ENCODE results near the gene CCDC141. TPM values are rescaled to one million over a fixed set of nuclear protein-coding genes. Genes with fewer than 3 reads are reported as not detected.

CCDC141 gene
- total and polyA plus RNA-seq, 3 donors from 2014 or later: 2.2 to 25.9 (median 17.8) TPM

DNA sequence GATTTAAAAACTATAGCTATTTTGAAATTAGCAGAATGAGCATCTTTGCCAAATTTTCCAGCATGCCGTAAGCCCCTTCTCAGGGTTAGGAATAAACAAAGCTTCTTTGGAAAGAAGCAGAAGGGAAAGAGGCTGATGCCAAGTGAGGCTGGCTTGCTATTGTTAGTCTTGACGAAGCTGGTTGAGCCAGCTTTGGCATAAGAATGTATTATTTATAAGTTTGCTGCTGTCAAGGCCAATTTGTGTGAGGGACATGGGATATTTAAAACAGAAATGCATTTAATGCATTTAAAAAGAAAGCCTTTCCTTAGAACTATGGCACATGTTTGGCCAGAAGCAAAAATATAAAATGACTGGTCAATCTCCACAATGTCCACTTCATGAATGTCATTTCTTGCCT is 190.2 kb downstream of the CCDC141 start:
- Histone ChIP-seq H3K27me3 (no peaks in the 10 kb centered on the region), H3K9me3 (no peaks in the 10 kb centered on the region), H3K27ac (no peak overlapping the region), H3K36me3 (ENCODE audit: low read depth, missing control alignments) (no peaks in the 10 kb centered on the region), H3K4me3 (no peak overlapping the region), H3K4me1 (no peaks in the 10 kb centered on the region)
- TF ChIP-seq POLR2A (IDR thresholded peaks at IDR 0.05) (no peak), CTCF (IDR thresholded peaks at IDR 0.05) (no peak)
- intact Hi-C loops (cut with DNase I; ENCODE audit: low total_unique reads): no loop called here
- no peak for DNase-seq
- 37 to 43% methylated on average over 2 of the region's 2 CpGs for WGBS, 2 donors

DNA sequence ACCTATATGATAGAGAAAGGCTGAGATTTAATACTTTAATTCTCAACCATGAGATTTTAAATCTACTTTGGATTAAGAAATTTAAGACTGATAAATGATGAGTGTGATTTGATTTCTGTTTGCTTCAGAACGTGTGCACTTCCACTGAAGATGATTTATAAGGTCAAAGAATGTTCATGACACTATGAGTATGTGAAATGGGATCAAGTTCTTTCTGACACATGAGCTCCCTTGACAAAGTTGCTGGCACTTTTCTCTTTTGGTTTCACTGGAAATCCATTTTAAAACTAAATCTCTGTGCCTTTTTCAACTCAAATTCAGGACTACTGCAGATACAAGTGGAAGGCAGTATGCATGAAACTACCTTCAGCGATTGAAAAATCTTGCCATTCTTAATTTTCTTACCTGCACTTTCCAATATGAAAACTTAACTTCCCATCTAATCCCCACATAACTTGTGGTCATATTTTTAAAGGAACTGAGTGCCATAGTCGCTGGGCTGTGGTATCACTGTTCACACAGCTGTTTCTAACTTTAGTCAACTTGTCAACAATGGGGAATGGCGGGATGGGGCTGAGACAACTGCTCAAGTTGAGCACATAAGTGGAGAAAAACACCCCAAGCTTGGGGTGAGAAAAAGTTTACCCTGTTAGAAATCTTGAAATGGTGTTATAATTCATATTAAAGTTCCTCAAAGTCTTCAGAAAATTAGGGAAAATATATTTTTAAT is 190.9 kb downstream of the CCDC141 start:
- Histone ChIP-seq H3K36me3 (ENCODE audit: low read depth, missing control alignments) (no peaks in the 10 kb centered on the region), H3K27ac (no peak overlapping the region), H3K9me3 (no peaks in the 10 kb centered on the region), H3K4me1 (no peaks in the 10 kb centered on the region), H3K4me3 (no peak overlapping the region), H3K27me3 (no peaks in the 10 kb centered on the region)
- WGBS, 2 donors: 82 to 87% methylated on average over 4 of the region's 4 CpGs
- no peak for DNase-seq
- intact Hi-C loops (cut with DNase I; ENCODE audit: low total_unique reads): no loop called here
- no peak for TF ChIP-seq POLR2A (IDR thresholded peaks at IDR 0.05)
- TF ChIP-seq CTCF (IDR thresholded peaks at IDR 0.05): no peak

GRCh38 chr2:178855151-178855550 is 194.8 kb downstream of the CCDC141 start:
- TF ChIP-seq POLR2A (IDR thresholded peaks at IDR 0.05): no peak
- no peak for TF ChIP-seq CTCF (IDR thresholded peaks at IDR 0.05)
- Histone ChIP-seq H3K27me3 (no peaks in the 10 kb centered on the region), H3K9me3 (no peaks in the 10 kb centered on the region), H3K27ac (no peak overlapping the region), H3K4me1 (no peaks in the 10 kb centered on the region), H3K36me3 (ENCODE audit: low read depth, missing control alignments) (no peaks in the 10 kb centered on the region), H3K4me3 (no peak overlapping the region)
- intact Hi-C loops (cut with DNase I; ENCODE audit: low total_unique reads): no loop called here
- no peak for DNase-seq

GRCh38 chr2:178848335-178848734 is 201.6 kb downstream of the CCDC141 start:
- H3K4me1 ChIP-seq: no peaks in the 10 kb centered on the region
- no peaks in the 10 kb centered on the region for H3K36me3 ChIP-seq (ENCODE audit: low read depth, missing control alignments)
- intact Hi-C loops (cut with DNase I; ENCODE audit: low total_unique reads): no loop called here
- TF ChIP-seq POLR2A (IDR thresholded peaks at IDR 0.05): no peak
- no peak for TF ChIP-seq CTCF (IDR thresholded peaks at IDR 0.05)
- 95 to 97% methylated on average over 5 of the region's 5 CpGs for WGBS, 2 donors
- H3K27me3 ChIP-seq: no peaks in the 10 kb centered on the region
- H3K27ac ChIP-seq: no peak overlapping the region
- no peaks in the 10 kb centered on the region for H3K9me3 ChIP-seq
- no peak for DNase-seq
- no peak overlapping the region for H3K4me3 ChIP-seq

DNA sequence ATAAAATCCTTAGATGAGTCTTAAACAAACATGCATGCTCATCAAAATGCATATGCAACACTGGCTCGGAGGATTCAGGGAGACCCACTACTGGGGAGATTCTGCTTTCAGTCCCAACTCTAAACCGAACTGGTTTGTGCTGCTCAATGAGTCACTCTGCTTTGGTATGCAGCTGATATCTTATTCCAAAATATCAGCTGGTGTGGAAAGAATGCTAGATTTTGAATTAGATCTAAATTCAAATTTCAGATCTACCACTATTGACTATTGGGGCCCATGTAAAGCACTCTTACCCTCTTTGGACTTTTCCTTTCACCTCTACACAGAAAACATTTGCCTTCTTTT is 203.5 kb downstream of the CCDC141 start:
- Histone ChIP-seq H3K4me3 (no peak overlapping the region), H3K9me3 (no peaks in the 10 kb centered on the region), H3K27me3 (no peaks in the 10 kb centered on the region), H3K27ac (no peak overlapping the region), H3K4me1 (no peaks in the 10 kb centered on the region), H3K36me3 (ENCODE audit: low read depth, missing control alignments) (no peaks in the 10 kb centered on the region)
- intact Hi-C loops (cut with DNase I; ENCODE audit: low total_unique reads): no loop called here
- no peak for DNase-seq
- WGBS, 2 donors: 76 to 88% methylated on average over 2 of the region's 2 CpGs
- TF ChIP-seq POLR2A (IDR thresholded peaks at IDR 0.05): no peak
- TF ChIP-seq CTCF (IDR thresholded peaks at IDR 0.05): no peak

All from testis (tissue), 3 donors.